ENCODE results near the gene TFPI.

Gene TFPI

DNA sequence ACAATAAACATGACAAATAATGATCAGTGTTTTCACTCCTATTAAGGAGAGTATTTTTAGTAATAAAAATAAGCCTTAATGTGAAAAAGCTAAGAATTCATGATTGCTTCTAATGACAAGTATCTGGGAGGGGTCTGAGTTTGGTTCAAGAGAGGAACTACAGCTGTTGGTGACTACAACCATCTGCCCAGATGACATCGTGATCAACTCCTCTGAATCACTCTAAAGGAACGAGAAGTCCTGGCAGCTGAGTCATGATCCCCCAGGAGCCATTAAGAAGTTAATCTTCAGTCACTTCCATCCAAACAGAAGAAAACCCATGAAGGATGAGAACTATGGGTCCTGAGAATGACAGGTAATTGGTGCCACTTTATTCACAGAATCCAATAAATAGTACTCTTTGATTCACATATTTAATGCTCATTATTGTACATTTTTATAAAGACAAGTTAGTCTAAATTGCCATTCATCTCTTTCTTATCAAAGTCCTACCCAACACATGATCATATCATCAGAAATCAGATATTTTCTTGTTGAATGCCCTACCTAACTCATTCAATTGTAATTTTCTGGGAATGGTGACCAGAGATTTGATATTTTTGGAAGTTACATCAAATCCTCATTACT is 6.8 kb downstream of the TFPI start:
- peaks cover 0 to 3% of the 10 kb centered on the region in 2 experiments for H3K36me3 ChIP-seq (ENCODE audit: control insufficient read depth in 1 of 2, insufficient read depth in 2 of 2, low read depth in 1 of 2, low read length in 2 of 2)
- H3K4me2 ChIP-seq (ENCODE audit: low read length, poor library complexity, severe bottlenecking) = no peak overlapping the region
- H3K4me3 ChIP-seq (ENCODE audit: insufficient read depth in 1 of 2, low read depth in 1 of 2, low read length in 2 of 2) = no peak overlapping the region
- H2BK15ac ChIP-seq (ENCODE audit: low read depth, poor library complexity, severe bottlenecking) = no peak overlapping the region
- no peak overlapping the region for H4K91ac ChIP-seq (ENCODE audit: low read length)
- H3K27ac ChIP-seq (ENCODE audit: low read length, poor library complexity, severe bottlenecking) = peak overlapping the region; percentile 34
- WGBS = 0% methylated on average over 2 of the region's 2 CpGs
- H4K8ac ChIP-seq (ENCODE audit: low read length) = no peak overlapping the region
- no peak overlapping the region for H2AFZ ChIP-seq (ENCODE audit: low read depth, low read length)
- H2BK120ac ChIP-seq (ENCODE audit: low read depth, low read length) = no peak overlapping the region
- peak; percentile 97 for DNase-seq
- H3K27me3 ChIP-seq (ENCODE audit: control insufficient read depth in 1 of 2, insufficient read depth in 1 of 2, low read length in 2 of 2) = no peaks in the 10 kb centered on the region
- no peak overlapping the region for H3K4ac ChIP-seq (ENCODE audit: low read depth in 1 of 2, low read length in 2 of 2)
- peaks cover 1% of the 10 kb centered on the region for H3K79me1 ChIP-seq (replicated peaks; ENCODE audit: low read length, poor library complexity, severe bottlenecking)
- H2AK5ac ChIP-seq (ENCODE audit: low read length, severe bottlenecking) = no peak overlapping the region
- no peak overlapping the region for H3K23ac ChIP-seq (ENCODE audit: low read length in 2 of 2)
- H3K9me3 ChIP-seq (ENCODE audit: control insufficient read depth, low read length) = no peaks in the 10 kb centered on the region
- no peak overlapping the region for H3K14ac ChIP-seq (ENCODE audit: low read length in 2 of 2)
- H2BK12ac ChIP-seq (ENCODE audit: low read length in 2 of 2) = no peak overlapping the region
- no peak overlapping the region for H2BK5ac ChIP-seq (ENCODE audit: low read depth, low read length, poor library complexity, severe bottlenecking)
- peak overlapping the region; percentile 78 for H3K9ac ChIP-seq (ENCODE audit: low read length)
- H3K4me1 ChIP-seq (ENCODE audit: control insufficient read depth, insufficient read depth, low read depth, low read length) = peaks cover 3% of the 10 kb centered on the region
- no peak overlapping the region for H3K18ac ChIP-seq (ENCODE audit: low read depth in 1 of 2, low read length in 2 of 2)

DNA sequence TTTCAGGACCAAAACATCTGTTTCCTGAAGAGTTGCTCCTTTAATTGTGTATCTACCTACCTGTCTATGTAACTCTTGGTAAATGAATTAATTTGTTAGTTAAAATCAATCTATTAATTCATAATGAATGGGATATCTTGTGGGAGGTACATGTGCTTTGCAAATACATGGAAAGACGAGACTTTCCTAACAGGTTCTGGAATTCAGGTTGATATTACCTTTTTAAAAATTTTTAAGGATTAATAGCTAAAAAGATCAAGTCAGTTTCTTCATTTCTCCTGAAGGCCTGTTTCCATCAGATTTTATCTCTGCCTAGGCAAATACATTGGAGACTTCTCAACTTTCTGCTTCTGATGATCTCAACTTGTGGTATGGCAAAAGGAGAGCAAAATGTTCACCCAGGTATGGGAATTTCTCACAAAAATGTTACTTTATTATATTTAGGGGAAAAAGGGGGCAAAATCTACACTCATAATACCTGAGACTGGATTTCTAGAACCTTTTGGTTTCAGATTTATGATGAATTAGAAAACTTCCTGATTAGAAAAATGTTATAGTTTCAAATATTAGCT is 7.4 kb downstream of the TFPI start:
- peak overlapping the region; percentile 78 for H3K9ac ChIP-seq (ENCODE audit: low read length)
- no peaks in the 10 kb centered on the region for H3K9me3 ChIP-seq (ENCODE audit: control insufficient read depth, low read length)
- H2BK12ac ChIP-seq (ENCODE audit: low read length in 2 of 2) = no peak overlapping the region
- no peak overlapping the region for H2BK5ac ChIP-seq (ENCODE audit: low read depth, low read length, poor library complexity, severe bottlenecking)
- H3K4me2 ChIP-seq (ENCODE audit: low read length, poor library complexity, severe bottlenecking) = no peak overlapping the region
- no peak overlapping the region for H2BK120ac ChIP-seq (ENCODE audit: low read depth, low read length)
- no peak overlapping the region for H2AK5ac ChIP-seq (ENCODE audit: low read length, severe bottlenecking)
- no CpG with 5 or more reads among the region's 1 CpG for WGBS
- no peak overlapping the region for H3K4me3 ChIP-seq (ENCODE audit: insufficient read depth in 1 of 2, low read depth in 1 of 2, low read length in 2 of 2)
- no peak overlapping the region for H3K14ac ChIP-seq (ENCODE audit: low read length in 2 of 2)
- H3K4ac ChIP-seq (ENCODE audit: low read depth in 1 of 2, low read length in 2 of 2) = no peak overlapping the region
- DNase-seq = no peak
- H4K91ac ChIP-seq (ENCODE audit: low read length) = no peak overlapping the region
- H3K4me1 ChIP-seq (ENCODE audit: control insufficient read depth, insufficient read depth, low read depth, low read length) = peaks cover 3% of the 10 kb centered on the region
- peaks cover 1% of the 10 kb centered on the region for H3K79me1 ChIP-seq (replicated peaks; ENCODE audit: low read length, poor library complexity, severe bottlenecking)
- H2AFZ ChIP-seq (ENCODE audit: low read depth, low read length) = no peak overlapping the region
- H4K8ac ChIP-seq (ENCODE audit: low read length) = no peak overlapping the region
- H3K27ac ChIP-seq (ENCODE audit: low read length, poor library complexity, severe bottlenecking) = peak overlapping the region; percentile 80
- H3K23ac ChIP-seq (ENCODE audit: low read length in 2 of 2) = no peak overlapping the region
- no peak overlapping the region for H3K18ac ChIP-seq (ENCODE audit: low read depth in 1 of 2, low read length in 2 of 2)
- no peaks in the 10 kb centered on the region for H3K27me3 ChIP-seq (ENCODE audit: control insufficient read depth in 1 of 2, insufficient read depth in 1 of 2, low read length in 2 of 2)
- H3K36me3 ChIP-seq (ENCODE audit: control insufficient read depth in 1 of 2, insufficient read depth in 2 of 2, low read depth in 1 of 2, low read length in 2 of 2) = peaks cover 0 to 3% of the 10 kb centered on the region in 2 experiments
- no peak overlapping the region for H2BK15ac ChIP-seq (ENCODE audit: low read depth, poor library complexity, severe bottlenecking)

DNA sequence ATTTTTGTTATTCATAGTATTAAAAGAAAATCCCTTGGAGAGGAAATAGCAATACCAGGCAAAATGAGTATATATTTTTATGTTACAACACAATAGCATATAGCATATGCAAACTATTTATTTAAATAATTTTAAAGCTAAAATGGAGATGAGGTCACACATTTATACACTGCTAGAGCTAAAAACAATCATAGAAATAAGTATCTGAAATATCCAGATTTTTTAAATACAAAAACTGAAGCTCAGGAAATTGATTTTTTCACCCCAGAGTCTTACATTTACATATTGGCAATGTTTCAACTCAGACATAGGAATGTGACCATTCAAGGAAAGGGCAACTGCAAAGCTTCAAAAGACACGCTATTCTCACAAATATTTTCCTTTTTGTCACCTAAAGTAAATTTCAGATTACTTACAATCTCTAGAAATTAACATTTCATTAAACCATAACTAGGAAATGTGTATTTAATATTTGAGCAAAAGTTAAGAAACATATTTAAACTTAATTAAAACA is 8.9 kb downstream of the TFPI start:
- Histone ChIP-seq H2AK5ac (ENCODE audit: low read length, severe bottlenecking) (no peak overlapping the region), H3K9ac (ENCODE audit: low read length) (peak overlapping the region; percentile 46), H3K36me3 (ENCODE audit: control insufficient read depth in 1 of 2, insufficient read depth in 2 of 2, low read depth in 1 of 2, low read length in 2 of 2) (no peaks in the 10 kb centered on the region), H3K27me3 (ENCODE audit: control insufficient read depth in 1 of 2, insufficient read depth in 1 of 2, low read length in 2 of 2) (no peaks in the 10 kb centered on the region), H3K4me1 (ENCODE audit: control insufficient read depth, insufficient read depth, low read depth, low read length) (peaks cover 3% of the 10 kb centered on the region), H3K4me3 (ENCODE audit: insufficient read depth in 1 of 2, low read depth in 1 of 2, low read length in 2 of 2) (no peak overlapping the region), H3K23ac (ENCODE audit: low read length in 2 of 2) (no peak overlapping the region), H4K8ac (ENCODE audit: low read length) (no peak overlapping the region), H2BK5ac (ENCODE audit: low read depth, low read length, poor library complexity, severe bottlenecking) (no peak overlapping the region), H2BK120ac (ENCODE audit: low read depth, low read length) (no peak overlapping the region), H2AFZ (ENCODE audit: low read depth, low read length) (no peak overlapping the region), H2BK15ac (ENCODE audit: low read depth, poor library complexity, severe bottlenecking) (no peak overlapping the region), H4K91ac (ENCODE audit: low read length) (no peak overlapping the region), H3K4ac (ENCODE audit: low read depth in 1 of 2, low read length in 2 of 2) (no peak overlapping the region), H3K9me3 (ENCODE audit: control insufficient read depth, low read length) (no peaks in the 10 kb centered on the region), H3K27ac (ENCODE audit: low read length, poor library complexity, severe bottlenecking) (no peak overlapping the region), H2BK12ac (ENCODE audit: low read length in 2 of 2) (no peak overlapping the region), H3K79me1 (replicated peaks; ENCODE audit: low read length, poor library complexity, severe bottlenecking) (no peaks in the 10 kb centered on the region), H3K4me2 (ENCODE audit: low read length, poor library complexity, severe bottlenecking) (no peak overlapping the region), H3K14ac (ENCODE audit: low read length in 2 of 2) (no peak overlapping the region), H3K18ac (ENCODE audit: low read depth in 1 of 2, low read length in 2 of 2) (no peak overlapping the region)
- no peak for DNase-seq
- WGBS = 20% methylated on average over 1 of the region's 1 CpG

DNA sequence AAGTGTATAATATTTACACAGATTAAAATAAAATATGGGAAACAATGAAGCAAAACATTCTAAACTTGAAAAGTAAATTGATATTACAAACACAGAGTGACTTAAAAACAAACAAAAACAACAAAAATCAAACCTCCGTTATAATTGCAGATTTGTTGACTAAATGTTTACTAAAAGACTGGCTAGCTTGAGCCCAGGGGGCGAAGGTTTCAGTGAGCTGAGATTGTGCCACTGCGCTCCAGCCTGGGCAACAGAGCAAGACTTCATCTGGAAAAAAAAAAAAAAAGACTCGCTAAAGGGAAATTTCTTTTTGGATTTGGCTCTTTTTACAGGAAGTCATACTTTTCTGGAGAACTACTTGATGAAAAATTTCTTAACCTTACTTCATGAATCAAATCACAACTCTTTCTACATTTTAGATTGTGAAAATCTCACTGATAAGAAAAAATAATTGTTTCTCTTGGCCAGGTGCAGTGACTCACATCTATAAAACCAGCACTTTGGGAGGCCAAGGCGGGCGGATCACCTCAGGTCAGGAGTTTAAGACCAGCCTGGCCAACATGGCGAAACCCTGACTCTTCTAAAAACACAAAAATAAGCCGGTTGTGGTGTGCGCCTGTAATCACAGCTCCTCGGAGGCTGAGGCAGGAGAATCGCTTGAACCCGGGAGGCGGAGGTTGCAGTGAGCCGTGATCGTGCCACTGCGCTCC is 9.7 kb downstream of the TFPI start:
- Histone ChIP-seq H3K27me3 (ENCODE audit: control insufficient read depth in 1 of 2, insufficient read depth in 1 of 2, low read length in 2 of 2) (no peaks in the 10 kb centered on the region), H3K18ac (ENCODE audit: low read depth in 1 of 2, low read length in 2 of 2) (no peak overlapping the region), H3K36me3 (ENCODE audit: control insufficient read depth in 1 of 2, insufficient read depth in 2 of 2, low read depth in 1 of 2, low read length in 2 of 2) (no peaks in the 10 kb centered on the region), H3K27ac (ENCODE audit: low read length, poor library complexity, severe bottlenecking) (peak overlapping the region; percentile 49), H3K4me1 (ENCODE audit: control insufficient read depth, insufficient read depth, low read depth, low read length) (peaks cover 5% of the 10 kb centered on the region), H4K91ac (ENCODE audit: low read length) (peak overlapping the region; percentile 80), H3K79me1 (replicated peaks; ENCODE audit: low read length, poor library complexity, severe bottlenecking) (no peaks in the 10 kb centered on the region), H4K8ac (ENCODE audit: low read length) (peak overlapping the region; percentile 60), H2AFZ (ENCODE audit: low read depth, low read length) (no peak overlapping the region), H3K4me2 (ENCODE audit: low read length, poor library complexity, severe bottlenecking) (no peak overlapping the region), H3K9ac (ENCODE audit: low read length) (peak overlapping the region; percentile 2), H3K9me3 (ENCODE audit: control insufficient read depth, low read length) (no peaks in the 10 kb centered on the region), H2AK5ac (ENCODE audit: low read length, severe bottlenecking) (no peak overlapping the region), H2BK120ac (ENCODE audit: low read depth, low read length) (no peak overlapping the region), H3K4me3 (ENCODE audit: insufficient read depth in 1 of 2, low read depth in 1 of 2, low read length in 2 of 2) (no peak overlapping the region), H3K14ac (ENCODE audit: low read length in 2 of 2) (no peak overlapping the region), H2BK15ac (ENCODE audit: low read depth, poor library complexity, severe bottlenecking) (no peak overlapping the region), H2BK5ac (ENCODE audit: low read depth, low read length, poor library complexity, severe bottlenecking) (no peak overlapping the region), H3K4ac (ENCODE audit: low read depth in 1 of 2, low read length in 2 of 2) (no peak overlapping the region), H3K23ac (ENCODE audit: low read length in 2 of 2) (no peak overlapping the region), H2BK12ac (ENCODE audit: low read length in 2 of 2) (no peak overlapping the region)
- no peak for DNase-seq
- 80% methylated on average over 9 of the region's 16 CpGs for WGBS
